ENCODE measurements around the gene PRKAR2B.

PRKAR2B gene

DNA sequence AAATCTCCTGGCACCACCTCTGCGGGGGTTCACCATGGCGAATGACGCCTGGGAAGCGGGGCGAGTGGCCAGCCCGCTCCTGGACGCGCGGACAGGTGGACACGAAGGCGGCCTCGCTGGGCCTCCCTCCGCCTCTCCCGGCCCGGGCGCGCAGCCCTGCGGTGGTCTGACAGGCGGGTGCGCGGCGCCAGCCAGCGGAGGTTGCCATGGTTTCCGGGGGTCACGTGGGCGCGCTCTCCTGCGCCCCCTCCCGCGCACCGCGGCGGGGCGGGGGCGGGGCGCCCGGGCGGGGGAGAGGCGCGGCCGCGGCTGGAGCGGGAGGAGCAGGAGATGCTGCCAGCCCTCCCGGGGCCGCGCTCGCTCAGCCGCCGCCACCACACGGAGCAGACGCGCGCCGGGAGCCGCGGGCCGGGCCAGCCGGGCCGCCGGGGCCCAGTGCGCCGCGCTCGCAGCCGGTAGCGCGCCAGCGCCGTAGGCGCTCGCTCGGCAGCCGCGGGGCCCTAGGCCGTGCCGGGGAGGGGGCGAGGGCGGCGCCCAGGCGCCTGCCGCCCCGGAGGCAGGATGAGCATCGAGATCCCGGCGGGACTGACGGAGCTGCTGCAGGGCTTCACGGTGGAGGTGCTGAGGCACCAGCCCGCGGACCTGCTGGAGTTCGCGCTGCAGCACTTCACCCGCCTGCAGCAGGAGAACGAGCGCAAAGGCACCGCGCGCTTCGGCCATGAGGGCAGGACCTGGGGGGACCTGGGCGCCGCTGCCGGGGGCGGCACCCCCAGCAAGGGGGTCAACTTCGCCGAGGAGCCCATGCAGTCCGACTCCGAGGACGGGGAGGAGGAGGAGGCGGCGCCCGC lies at the start of gene PRKAR2B:
Gene PRKAR2B (plus strand): TSS at position 359 of the 848 bp plus-strand sequence. CDS start 203 bp downstream, at position 562.
- DNase-seq: peak in 57 of 58 donors; percentile 31 to 91 (median 79)

DNA sequence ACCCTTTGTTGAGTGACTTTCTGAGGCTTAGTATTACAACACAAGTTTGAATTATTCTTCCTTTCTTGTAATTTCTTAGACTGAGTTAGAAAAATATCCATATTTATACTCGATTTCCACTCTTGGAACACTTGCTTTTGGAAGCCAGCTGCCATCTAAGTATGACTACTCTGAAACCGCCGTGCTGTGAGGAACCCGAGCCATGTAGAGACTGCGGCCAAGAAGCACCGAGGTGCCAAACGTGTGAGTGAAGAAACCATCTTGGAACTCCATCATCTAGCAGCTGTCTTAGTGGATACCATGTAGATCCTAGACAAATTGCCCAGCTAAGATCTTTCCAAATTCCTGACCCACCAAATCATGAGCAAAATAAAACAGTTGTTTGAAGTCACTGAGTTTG lies 49.7 kb upstream of the PRKAR2B start:
- DNase-seq: peak in 7 of 58 donors; percentile 3 to 38 (median 4)

DNA sequence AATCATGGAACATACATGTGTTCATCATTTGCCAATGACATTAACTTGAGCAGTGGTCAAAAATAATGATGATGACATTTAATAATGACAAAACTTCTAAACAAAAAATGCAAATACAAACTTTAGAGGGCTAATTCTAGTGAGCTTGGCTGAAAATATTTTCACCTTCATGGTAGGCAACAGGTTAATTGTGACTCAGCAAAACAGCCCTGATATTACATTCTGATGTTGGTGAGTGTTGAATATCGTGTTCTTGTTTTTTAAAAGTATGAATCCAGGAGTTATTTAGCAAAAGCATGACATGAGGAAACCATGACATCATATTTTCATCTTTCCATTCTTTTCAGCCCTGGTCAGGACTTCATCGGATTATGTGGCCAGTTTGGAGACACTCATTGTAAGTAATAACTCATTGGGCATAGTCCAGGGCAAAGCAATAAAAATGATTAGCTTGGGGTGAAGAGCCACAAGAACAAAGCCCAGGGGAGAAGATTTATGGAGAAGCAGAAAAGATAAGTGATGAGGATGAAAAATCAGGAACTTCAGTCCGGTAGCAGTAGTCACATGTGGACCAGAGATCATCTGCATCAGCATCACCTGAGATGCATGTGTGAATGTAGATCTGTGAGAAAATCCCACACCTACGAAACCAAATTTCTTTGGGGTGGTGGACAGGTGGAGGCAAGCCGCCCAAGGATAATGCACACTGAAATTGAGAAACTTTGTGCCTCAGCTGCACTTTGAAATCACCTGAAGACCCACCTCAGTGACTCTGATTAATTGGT lies 46.8 kb upstream of the PRKAR2B start:
- no peak for DNase-seq

DNA sequence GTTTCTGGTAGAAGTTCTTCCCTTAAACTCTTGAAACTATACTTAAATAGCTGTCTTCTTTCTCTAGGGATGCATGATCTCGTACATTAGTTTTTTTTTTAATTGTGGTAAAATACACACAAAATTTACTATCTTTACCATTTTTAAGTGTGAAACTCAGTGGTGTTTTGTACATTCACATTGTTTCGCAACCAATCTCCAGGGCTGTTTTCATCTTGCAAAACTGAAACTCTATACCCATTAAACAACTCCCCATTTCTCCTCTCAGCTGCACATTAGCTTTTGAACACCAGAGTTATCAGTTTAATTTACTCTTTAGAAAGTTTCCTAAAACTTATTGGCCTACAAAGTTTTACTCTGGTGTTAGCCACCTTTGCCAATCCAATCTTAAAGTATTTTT lies 45.5 kb upstream of the PRKAR2B start:
- no peak for DNase-seq

DNA sequence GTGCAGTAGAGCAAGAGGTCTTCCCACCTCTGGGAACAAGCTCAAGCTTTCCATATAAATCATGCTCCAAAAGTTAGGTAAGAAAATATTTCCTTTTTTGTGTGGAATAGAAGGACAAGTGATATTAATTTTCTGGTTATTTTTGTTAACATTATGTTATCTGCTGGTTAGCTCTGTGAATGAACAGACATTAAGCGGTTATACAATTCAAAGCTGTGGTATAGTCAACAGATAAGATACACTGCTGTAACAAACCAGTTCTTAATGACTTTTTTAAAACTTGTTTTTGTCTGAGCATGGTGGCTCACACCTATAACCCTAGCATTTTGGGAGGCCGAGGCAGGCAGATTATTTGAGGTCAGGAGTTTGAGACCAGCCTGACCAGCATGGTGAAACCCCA lies 43.0 kb upstream of the PRKAR2B start:
- no peak for DNase-seq

DNA sequence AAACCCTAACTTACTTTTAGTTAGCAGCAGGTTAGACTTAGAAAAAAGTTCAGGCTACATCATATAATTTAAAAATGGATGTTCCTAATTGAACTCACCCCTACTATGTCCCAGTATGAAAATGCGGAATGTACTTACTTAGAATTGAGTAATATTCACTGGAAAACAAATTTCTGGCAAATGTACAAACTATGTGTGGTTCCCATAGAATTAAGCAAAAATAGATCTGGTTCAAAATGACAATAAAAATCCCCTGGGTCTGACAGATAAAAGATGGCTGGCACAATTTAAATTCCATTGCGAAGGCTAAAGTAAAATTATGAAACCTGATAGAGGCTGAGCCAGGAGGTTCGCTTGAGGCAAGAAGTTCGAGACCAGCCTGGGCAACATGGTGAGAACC lies 42.4 kb upstream of the PRKAR2B start:
- DNase-seq: no peak

DNA sequence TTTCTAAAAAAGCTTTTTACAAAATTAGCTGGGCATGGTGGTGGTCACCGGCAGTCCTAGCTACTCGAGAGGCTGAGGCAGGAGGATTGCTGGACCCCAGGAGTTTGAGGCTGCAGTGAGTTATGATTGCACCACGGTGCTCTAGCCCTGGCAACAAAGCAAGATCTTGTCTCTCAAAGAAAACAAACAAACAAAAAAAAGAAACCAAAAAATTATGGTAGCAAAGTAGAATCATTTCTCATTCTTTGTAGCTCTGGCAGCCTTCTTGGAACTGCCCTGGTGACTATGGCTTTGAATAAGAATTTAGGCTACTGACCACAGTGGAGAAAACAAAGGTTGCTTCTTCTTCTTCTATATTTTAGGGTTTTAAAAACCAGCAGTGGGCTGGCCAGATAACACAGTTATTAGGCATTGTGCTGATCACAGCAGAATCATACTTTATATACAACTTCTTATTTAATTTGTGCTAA lies 41.9 kb upstream of the PRKAR2B start:
- no peak for DNase-seq

DNA sequence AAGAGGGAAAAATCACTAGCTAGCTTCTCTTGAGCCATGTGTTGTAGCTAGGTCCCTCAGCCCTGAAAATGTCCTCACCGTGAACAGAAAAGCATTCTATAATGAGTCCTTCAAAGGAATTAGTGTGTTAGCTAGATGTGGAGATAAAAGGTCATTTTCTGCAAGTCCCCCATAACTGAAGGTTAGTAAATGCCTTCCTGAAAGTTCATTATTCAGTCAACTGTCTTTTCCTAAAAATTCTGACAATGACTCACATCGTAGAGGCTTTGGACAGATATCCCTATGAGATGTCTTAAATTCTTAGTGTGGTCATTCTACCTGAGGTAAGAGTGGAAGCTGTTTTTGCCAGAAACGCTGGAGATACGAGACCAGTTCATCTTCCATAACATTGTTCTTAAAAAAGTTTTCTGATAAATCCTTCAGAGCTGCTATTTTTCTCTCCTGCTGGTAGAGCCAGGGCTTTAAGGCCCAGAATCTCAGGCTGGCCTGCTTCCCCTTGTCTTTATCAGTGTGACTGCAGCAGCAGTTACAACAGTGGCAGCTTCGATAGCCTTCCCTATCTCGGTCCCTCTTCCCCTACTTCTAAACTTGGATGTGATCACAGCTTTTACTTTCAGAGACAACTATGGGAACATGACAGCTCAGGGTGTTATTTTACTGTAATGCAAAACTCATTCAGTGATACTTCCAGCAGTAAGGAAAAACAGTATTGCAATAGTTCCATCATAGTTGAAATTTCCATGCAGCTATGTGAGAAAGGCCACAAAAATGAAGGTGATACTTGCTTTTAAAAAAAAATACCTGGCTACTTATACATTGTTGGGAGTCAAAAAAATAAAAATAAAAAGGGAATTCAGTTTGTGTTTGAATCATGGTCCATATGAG lies 37.3 kb upstream of the PRKAR2B start:
- peak in 1 of 58 donors; percentile 5 for DNase-seq

DNA sequence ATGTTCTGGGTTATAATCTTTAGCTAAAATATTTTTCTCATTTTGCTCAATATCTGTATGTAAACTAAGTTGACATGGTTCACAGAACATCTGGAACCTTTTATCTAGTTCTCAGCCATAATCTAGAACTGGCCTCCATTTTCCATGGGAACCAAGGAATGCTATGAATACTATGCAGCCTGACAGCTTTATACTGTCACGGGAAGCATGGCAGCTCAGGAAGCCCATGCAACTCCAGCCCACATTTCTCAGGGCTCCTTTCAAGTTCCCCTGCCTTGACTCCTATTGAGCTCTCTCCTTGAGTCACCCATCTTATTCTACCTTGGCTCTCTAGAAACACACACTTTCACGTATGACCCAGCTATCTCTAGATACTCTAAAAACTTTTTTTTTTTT lies 36.6 kb upstream of the PRKAR2B start:
- DNase-seq: no peak

DNA sequence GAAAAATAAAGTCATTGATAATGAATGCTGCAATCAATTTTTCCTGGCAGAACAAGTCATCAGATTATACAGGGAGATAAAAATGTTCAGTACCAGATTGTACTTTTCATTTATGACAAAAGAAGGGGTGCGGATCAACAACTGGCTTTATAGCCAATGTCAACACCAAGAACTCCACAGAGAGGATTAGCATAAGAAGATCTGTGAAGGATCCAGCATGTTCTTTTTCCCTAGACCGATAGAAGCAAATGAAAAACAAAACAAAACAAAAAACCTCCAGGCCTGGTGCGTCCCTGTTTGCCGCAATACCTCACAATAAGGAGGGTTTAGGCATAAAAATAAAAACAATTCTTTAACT lies 34.7 kb upstream of the PRKAR2B start:
- no peak for DNase-seq

DNA sequence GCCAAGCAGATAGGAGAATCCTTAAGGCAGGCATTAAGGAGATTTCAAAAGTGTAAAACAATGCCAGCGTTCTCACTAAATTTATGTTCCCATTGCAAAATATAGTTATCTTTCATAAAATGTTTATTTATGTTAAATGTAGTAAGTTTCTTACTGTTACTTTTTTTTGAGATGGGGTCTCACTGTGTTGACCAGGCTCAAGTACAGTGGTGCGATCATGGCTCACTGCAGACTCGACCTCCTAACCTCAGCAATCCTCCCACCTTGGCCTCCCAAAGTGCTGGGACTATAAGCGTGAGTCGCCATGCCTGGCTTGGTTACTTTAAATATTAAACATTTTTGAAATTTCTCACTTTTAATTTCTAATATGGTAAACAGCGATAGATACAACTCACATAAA lies 31.8 kb upstream of the PRKAR2B start:
- DNase-seq: no peak

DNA sequence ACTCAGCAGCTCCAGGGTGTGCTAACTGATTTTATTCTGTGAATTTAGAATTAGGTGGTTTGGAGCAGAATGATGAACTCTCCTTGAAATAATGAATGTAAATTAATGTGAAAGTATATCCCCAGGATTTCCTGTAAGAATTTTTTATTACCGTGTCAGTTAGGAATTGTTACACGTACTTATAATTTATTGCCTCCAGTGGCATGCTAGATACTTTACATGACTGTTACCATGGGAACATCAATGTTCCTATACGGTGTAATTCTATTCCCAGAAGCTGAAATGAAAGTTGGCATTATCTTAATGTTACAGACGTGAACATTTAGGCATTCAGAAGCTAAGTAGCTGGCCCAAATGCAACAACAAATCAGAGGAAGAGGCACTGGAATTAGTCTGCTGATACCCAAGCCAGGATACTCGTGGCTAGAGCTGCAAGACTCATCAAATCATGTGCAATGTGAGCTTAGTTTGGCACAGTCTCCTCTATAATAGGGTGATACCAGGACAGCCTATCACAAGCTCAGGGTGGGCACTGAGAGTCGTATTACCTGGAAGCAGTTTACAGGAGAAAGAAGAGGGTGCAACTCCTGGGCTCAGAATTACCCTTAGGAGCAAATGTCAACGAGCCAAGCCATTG lies 30.0 kb upstream of the PRKAR2B start:
- DNase-seq: no peak

DNA sequence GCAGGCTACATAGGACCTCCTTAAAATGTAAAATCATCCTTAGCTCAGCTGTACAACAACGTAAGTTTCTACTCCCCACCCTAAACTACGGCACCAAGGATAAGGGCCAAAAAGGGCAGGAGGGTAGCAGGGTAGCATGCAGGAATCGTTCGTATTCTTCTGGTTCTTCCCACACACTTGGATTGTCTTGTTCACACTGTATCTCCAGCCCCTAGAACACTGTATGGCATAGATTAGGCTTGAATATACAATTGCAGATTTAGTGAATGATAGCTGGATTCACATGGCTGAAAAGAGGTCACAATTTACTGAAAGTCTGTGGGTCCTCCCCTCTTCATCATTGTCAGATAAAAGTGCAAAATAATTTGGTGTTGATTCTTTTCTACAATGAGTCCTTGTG lies 28.2 kb upstream of the PRKAR2B start:
- no peak for DNase-seq

DNA sequence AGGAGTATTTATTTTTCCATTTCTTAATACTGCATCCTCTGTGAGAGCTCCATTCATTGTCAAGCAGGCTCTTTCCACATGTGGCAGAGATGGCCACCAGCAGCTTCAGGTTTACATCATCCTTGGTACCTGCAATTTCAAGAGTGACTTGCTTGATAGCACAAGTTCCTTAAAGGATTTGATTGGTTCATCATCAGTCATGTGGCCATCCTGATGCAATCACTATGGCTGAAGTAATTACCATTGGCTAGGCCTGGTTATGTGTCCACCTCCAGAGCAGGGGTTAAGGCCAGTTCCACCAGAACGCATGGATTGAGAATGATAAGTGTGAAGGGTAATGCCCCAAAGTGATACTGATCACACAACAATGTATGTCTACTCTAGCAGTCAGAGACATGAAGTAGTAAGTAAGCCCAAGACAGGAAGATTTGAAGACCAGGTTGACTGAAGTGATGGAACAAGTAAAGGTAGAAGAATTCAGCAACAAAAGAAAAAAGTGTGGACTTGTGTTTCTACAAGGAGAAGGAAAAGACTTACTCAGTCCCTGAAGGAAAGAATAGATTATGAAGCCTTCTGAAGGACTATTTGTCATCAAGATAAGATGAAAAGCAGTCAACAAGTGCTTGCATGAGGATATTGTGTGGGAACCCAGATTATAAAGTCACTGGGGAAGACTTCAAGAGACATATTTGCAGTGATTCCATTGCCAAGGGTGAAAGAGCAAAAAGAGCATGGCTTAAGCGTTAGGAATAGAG lies 26.4 kb upstream of the PRKAR2B start:
- DNase-seq: no peak

DNA sequence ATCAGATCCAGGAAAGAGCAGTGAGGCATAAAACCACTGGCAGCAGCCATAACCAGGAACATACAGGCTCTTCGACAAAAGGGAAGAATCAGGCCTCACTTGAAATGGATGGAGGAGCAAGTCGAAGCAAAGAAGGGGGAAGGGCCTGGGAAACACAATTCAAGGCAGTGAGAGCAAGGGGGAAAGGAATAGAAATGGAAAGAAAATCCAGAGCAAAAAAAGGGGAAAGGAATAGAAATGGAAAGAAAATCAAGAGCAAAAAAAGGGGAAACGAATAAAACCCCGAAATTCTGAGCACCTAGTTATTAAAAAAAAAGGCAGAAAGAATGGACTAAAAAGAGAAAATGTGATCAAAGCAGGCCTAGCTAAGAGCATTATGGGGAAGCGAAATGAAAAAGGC lies 24.1 kb upstream of the PRKAR2B start:
- DNase-seq: no peak

DNA sequence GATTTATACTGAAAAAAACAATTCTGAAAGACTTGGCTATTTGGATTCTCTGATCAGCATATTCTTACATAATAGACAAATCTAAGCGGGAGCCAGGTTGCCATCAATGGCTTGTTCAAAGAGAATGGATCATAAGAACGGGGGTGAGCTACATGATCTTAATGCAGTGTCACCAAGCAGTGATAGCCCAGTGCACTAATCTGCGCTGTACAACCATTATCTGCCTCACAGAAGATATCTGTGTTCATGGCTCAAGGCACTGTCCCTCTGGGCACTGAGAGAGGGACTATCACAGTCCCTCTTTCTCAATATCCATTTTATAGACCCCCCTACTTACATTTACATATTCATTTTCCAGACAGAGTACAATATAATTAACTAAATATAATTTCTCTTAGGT lies 22.9 kb upstream of the PRKAR2B start:
- no peak for DNase-seq

DNA sequence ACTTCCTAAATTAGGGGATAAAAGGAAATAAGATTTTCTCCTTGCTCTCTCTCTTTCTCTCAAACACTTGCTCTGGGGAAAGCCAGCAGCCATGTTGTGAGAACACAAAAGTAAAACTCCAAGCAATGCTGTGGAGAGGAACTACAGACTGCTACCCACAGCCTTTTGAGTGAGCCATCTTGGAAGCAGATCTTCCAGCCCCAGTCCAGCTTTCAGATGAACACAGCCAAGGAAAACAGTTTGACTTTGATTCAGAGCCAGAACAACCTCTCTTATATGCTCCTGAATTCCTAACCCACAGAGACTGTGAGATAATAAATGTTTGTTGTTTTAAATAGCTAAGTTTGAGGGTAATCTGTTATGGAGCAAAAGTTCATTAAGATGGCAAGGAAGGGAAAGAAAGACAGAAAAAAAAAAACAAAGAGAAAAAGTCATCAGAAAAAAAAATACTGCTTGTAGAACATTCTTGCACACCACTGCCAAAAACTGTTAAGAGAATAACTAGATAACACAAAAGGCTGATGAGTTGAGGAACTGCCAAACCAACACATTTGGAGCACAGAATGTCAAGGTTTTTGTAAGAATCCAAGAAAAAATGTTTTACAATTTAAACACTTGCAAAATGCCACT lies 20.9 kb upstream of the PRKAR2B start:
- no peak for DNase-seq

DNA sequence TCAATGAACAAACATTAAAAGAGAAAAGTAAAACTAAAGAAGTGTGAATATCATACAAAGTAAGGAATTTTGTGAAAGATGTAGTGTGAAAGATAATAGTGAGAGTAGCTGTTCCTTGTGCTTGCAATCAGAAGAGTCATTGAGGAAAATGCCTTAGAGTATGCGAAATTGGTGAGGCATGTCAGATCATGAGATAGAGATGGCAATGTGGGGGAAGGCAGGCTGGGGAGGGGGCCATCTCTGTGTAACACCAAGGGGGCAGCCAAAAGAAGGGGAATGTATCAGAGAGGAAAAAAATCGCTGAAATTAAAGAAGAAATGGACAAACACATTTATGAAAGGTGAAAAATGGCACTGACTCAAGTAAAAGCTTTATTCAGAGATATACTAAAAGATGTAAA lies 19.6 kb upstream of the PRKAR2B start:
- no peak for DNase-seq

DNA sequence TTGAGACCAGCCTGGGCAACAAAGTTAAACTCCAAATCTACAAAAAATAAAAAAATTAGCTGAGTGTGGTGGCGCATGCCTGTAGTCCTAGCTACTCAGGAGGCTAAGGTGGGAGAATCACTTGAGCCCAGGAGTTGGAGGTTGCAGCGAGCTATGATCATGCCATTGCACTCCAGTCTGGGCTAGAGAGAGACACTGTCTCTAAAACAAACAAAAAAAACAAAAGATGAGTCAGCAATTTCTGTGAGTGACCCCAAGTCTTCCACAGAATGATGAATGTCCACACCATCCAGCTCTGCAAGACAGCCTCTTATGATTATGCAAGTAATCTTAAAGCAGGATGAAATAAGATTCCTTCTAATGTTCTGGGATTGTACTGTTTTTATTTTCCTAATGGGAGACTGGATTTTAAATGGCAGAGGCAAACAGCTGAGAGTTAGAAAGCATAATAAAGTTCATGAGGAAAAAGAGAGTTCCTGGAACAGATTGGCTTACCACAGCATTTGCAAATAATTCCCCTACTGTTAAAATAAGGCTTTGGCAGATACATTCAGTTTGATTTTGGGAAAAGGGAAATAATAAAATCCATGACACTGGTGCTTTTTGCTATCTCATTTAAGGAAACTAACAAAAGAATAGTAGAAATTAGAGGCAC lies 18.9 kb upstream of the PRKAR2B start:
- DNase-seq: no peak

All from anterior cingulate cortex (tissue), 58 donors.